B cell (primary cell): Measurements from ENCODE around the gene MYOZ2. TPM values are rescaled to one million over a fixed set of nuclear protein-coding genes. Genes with fewer than 3 reads are reported as not detected.

Source experiments
- ATAC-seq: fragments of 200-7000 bp; cut with Tn5 transposase; one replicate; pipeline ENCODE4 v1.10.0; 2021; ENCODE audit warnings: low read depth, mild to moderate bottlenecking, moderate number of reproducible peaks, moderate library complexity
- CTCF ChIA-PET: fragments of 350-600 bp; sonication (Branson Sonifier 250); formaldehyde crosslinking; loops from one replicate; lab custom pipeline; 2021; ENCODE audit warnings: antibody characterized with exemption, inconsistent platforms; lab: Charles Lee
- POLR2A ChIA-PET: fragments of 350-600 bp; sonication (Branson Sonifier 250); formaldehyde crosslinking; loops from one replicate; lab custom pipeline; 2021; ENCODE audit warnings: antibody characterized with exemption; lab: Charles Lee
- DNase-seq: peaks from one replicate; pipeline ENCODE4 v3.0.0; 2013
- H2AFZ ChIP-seq: 2 replicates; pipeline ENCODE4 v1.6.1; 2012; ENCODE audit warnings: mild to moderate bottlenecking, low read depth, low read length; ENCODE audit not compliant: insufficient read depth, poor library complexity, severe bottlenecking
- H3K27ac ChIP-seq, 2 donors: 1 replicate in 1 of 2; 2 replicates in 1 of 2; pipeline ENCODE4 v1.5.1; 2012 to 2013; ENCODE audit warnings: low read length in 2 of 2, mild to moderate bottlenecking in 2 of 2, moderate library complexity in 1 of 2
- H3K27me3 ChIP-seq, 4 experiments: fragments of 200-600 bp in 1 of 4; sonication (generic) in 1 of 4; replicated peaks in 1 of 4; 1 replicate in 2 of 4; 2 replicates in 2 of 4; pipeline versions ENCODE4 v1.6.1 to v1.7.0; 2013 to 2016; ENCODE audit warnings: low read length in 3 of 4, mild to moderate bottlenecking in 2 of 4, mixed read lengths in 1 of 4, moderate library complexity in 1 of 4; ENCODE audit not compliant: insufficient read depth in 4 of 4, control insufficient read depth in 3 of 4; ENCODE audit errors: control extremely low read depth in 1 of 4
- H3K36me3 ChIP-seq, 2 experiments: replicated peaks in 1 of 2; 1 replicate in 1 of 2; 2 replicates in 1 of 2; pipeline versions ENCODE4 v1.6.1 to v1.7.1; 2013; ENCODE audit warnings: low read length in 1 of 2; ENCODE audit not compliant: insufficient read depth in 2 of 2, control insufficient read depth in 1 of 2; ENCODE audit errors: control extremely low read depth in 1 of 2, extremely low read depth in 1 of 2
- H3K4me1 ChIP-seq, 2 donors: fragments of 200-600 bp in 1 of 2; sonication (generic) in 1 of 2; 1 replicate in 1 of 2; 2 replicates in 1 of 2; pipeline versions ENCODE4 v1.5.1 to v1.6.1; 2013 to 2017; ENCODE audit warnings: low read length in 2 of 2; ENCODE audit not compliant: control insufficient read depth in 2 of 2, insufficient read depth in 2 of 2
- H3K4me2 ChIP-seq: replicated peaks from 2 replicates; pipeline ENCODE3; 2012; ENCODE audit warnings: mild to moderate bottlenecking, low read depth, low read length; ENCODE audit not compliant: poor library complexity, severe bottlenecking
- H3K4me3 ChIP-seq, 5 experiments: fragments of 200-600 bp in 1 of 5; sonication (generic) in 1 of 5; 1 replicate in 3 of 5; 2 replicates in 2 of 5; pipeline versions ENCODE4 v1.5.1 to v1.7.0; 2011 to 2016; ENCODE audit warnings: low read length in 4 of 5, mild to moderate bottlenecking in 4 of 5, low read depth in 2 of 5, control low read depth in 1 of 5, moderate library complexity in 1 of 5; ENCODE audit not compliant: insufficient read depth in 1 of 5; ENCODE audit errors: control extremely low read depth in 1 of 5, extremely low read depth in 1 of 5
- H3K79me2 ChIP-seq: fragments of 200-600 bp; sonication (generic); one replicate; pipeline ENCODE4 v1.6.0; 2016; ENCODE audit warnings: low read length; ENCODE audit not compliant: control insufficient read depth, insufficient read depth
- H3K9ac ChIP-seq: fragments of 200-600 bp; sonication (generic); 2 replicates; pipeline ENCODE4 v1.6.1; 2017; ENCODE audit warnings: mild to moderate bottlenecking, low read length, moderate library complexity
- H3K9me3 ChIP-seq, 3 donors: one replicate each; pipeline versions ENCODE4 v1.6.1 to v1.7.1; 2013; ENCODE audit warnings: low read length in 2 of 3; ENCODE audit not compliant: control insufficient read depth in 2 of 3, insufficient read depth in 1 of 3; ENCODE audit errors: control extremely low read depth in 1 of 3
- H4K20me1 ChIP-seq: 2 replicates; pipeline ENCODE4 v1.6.0; 2012; ENCODE audit warnings: mild to moderate bottlenecking, low read length; ENCODE audit not compliant: insufficient read depth, control insufficient read depth, poor library complexity, severe bottlenecking
- H3K27ac Mint-ChIP-seq: one replicate; pipeline ENCODE4 v1.8.0; 2021; ENCODE audit warnings: mixed read lengths
- H3K27me3 Mint-ChIP-seq: one replicate; pipeline ENCODE4 v1.8.0; 2021; ENCODE audit warnings: mixed read lengths
- H3K4me1 Mint-ChIP-seq: one replicate; pipeline ENCODE4 v1.8.0; 2021; ENCODE audit warnings: mixed read lengths
- H3K4me3 Mint-ChIP-seq: one replicate; pipeline ENCODE4 v1.8.0; 2021; ENCODE audit warnings: mixed read lengths
- H3K9me3 Mint-ChIP-seq: one replicate; pipeline ENCODE4 v1.8.0; 2022; ENCODE audit warnings: mixed read lengths; ENCODE audit not compliant: insufficient read depth
- EZH2 ChIP-seq: IDR thresholded peaks from 2 replicates; pipeline ENCODE4 v1.6.1; 2012; ENCODE audit warnings: borderline replicate concordance, low read depth, mild to moderate bottlenecking, moderate library complexity, low read length; ENCODE audit not compliant: insufficient read depth, poor library complexity, severe bottlenecking
- WGBS: methylation state at CpG from one replicate; pipeline ENCODE4 v1.1.5; 2013; ENCODE audit warnings: missing lambda C conversion rate; ENCODE audit not compliant: insufficient coverage; 5-methylcytosine and 5-hydroxymethylcytosine counted together
- intact Hi-C: fragments of 100-400 bp; cut with micrococcal nuclease; formaldehyde crosslinking; loops from one replicate; pipeline ENCODE4 v1.10.0; 2022
- polyA plus RNA-seq: library from polyadenylated mRNA; depleted of rRNA; stranded (reverse); fragments of >200 nt; gene quantifications from 2 replicates; pipeline ENCODE4 v1.2.3, GENCODE V29; 2012
- total RNA-seq, 2 donors: library from RNA; stranded (reverse); fragments of 120-200 nt in 1 of 2; gene quantifications; 1 replicate in 1 of 2; 2 replicates in 1 of 2; pipeline versions ENCODE4 v1.2.3 to v1.2.4, GENCODE V29; 2013 to 2022
- TF ChIP-seq, protein P1 (sequence below): fragments of 200-600 bp; IDR thresholded peaks from one replicate; pipeline ENCODE4 v1.8.0; 2022; ENCODE audit warnings: antibody characterized with exemption, mild to moderate bottlenecking

The MYOZ2 gene
- total and polyA plus RNA-seq, 2 donors (not counting 1 experiment from before 2014, with no cell fraction given) = not detected

DNA sequence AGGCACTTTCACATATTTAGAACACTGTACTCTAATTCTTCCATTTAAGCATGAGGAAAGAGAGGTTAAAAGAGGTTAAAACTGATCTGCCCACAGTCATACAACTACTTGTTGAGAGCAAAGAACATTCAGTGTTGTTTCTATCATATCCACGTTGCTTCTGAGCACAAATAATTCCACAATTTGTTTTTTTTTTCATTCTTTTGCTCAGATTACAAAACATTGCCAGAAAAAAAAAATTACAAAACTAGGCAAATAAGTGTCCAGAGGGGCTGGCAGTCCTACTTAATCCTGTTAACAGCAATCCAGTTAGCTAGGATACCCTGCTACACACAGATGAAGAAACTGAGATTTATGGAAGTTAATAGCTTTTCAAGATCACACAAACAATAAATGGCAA, 70.5 kb downstream of the MYOZ2 start:
- Histone ChIP-seq H4K20me1 (no peaks in the 10 kb centered on the region), H3K4me3 (no peak overlapping the region), H3K79me2 (no peaks in the 10 kb centered on the region), H3K36me3 (no peaks in the 10 kb centered on the region), H3K9ac (no peak overlapping the region), H3K9me3 (no peaks in the 10 kb centered on the region), H3K27me3 (no peaks in the 10 kb centered on the region), H3K4me1 (no peaks in the 10 kb centered on the region), H3K4me2 (no peak overlapping the region), H3K27ac (no peak overlapping the region), H2AFZ (no peak overlapping the region)
- ATAC-seq (no peak), DNase-seq (no peak)
- Mint-ChIP-seq H3K27me3 (no peaks in the 10 kb centered on the region), H3K9me3 (no peaks in the 10 kb centered on the region), H3K4me3 (peak overlapping the region; percentile 26), H3K27ac (peak overlapping the region; percentile 1), H3K4me1 (peaks cover 55% of the 10 kb centered on the region)
- 60% methylated on average over 1 of the region's 1 CpG for WGBS
- ChIA-PET POLR2A (no interaction called here), CTCF (interaction anchor here (1.4 kb wide), 1 partner anchor 164 kb away, joined by 3 read pairs; no protein-coding TSS in a partner anchor)
- TF ChIP-seq EZH2 = no peak
- TF ChIP-seq, protein P1, sequence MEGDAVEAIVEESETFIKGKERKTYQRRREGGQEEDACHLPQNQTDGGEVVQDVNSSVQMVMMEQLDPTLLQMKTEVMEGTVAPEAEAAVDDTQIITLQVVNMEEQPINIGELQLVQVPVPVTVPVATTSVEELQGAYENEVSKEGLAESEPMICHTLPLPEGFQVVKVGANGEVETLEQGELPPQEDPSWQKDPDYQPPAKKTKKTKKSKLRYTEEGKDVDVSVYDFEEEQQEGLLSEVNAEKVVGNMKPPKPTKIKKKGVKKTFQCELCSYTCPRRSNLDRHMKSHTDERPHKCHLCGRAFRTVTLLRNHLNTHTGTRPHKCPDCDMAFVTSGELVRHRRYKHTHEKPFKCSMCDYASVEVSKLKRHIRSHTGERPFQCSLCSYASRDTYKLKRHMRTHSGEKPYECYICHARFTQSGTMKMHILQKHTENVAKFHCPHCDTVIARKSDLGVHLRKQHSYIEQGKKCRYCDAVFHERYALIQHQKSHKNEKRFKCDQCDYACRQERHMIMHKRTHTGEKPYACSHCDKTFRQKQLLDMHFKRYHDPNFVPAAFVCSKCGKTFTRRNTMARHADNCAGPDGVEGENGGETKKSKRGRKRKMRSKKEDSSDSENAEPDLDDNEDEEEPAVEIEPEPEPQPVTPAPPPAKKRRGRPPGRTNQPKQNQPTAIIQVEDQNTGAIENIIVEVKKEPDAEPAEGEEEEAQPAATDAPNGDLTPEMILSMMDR = no peak
- intact Hi-C loops = loop anchor here (1.0 kb wide), 1 partner anchor 25 kb away; no protein-coding TSS in a partner anchor

DNA sequence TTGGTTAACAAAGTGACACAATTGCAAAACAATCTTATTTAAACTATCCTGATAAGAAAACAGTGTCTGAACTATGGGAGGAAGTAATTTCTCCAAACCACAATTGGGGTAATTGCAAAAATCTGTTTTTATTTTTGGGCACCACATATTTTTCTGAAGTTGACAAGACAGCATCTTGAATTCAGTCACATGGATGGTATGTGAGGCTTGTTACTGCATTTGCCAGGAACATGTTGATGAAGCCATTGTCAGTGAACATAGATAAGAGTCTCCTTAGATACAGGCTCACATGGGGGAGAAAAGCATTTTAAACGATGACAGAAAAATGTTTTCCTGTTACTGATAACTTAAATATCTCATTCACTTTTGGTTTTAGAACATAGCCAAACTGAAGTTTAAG, 71.4 kb downstream of the MYOZ2 start:
- Mint-ChIP-seq H3K9me3 (no peaks in the 10 kb centered on the region), H3K27me3 (no peaks in the 10 kb centered on the region), H3K4me1 (peaks cover 54% of the 10 kb centered on the region), H3K27ac (peak overlapping the region; percentile 3), H3K4me3 (no peak overlapping the region)
- Histone ChIP-seq H3K4me2 (no peak overlapping the region), H3K4me3 (no peak overlapping the region), H3K9me3 (no peaks in the 10 kb centered on the region), H3K27ac (no peak overlapping the region), H4K20me1 (no peaks in the 10 kb centered on the region), H3K9ac (no peak overlapping the region), H3K4me1 (peaks cover 0 to 4% of the 10 kb centered on the region in 2 donors), H3K27me3 (no peaks in the 10 kb centered on the region), H3K36me3 (no peaks in the 10 kb centered on the region), H3K79me2 (no peaks in the 10 kb centered on the region), H2AFZ (no peak overlapping the region)
- no peak for TF ChIP-seq EZH2
- TF ChIP-seq, protein P1 = no peak
- WGBS = no CpG with 5 or more reads among the region's 1 CpG
- intact Hi-C loops = no loop called here
- ChIA-PET POLR2A (no interaction called here), CTCF (interaction anchor here (1.4 kb wide), 1 partner anchor 165 kb away, joined by 3 read pairs; no protein-coding TSS in a partner anchor)
- ATAC-seq (no peak), DNase-seq (no peak)
